ENCODE data around the gene PTTG1IP.

GRCh38 chr21:44844256-44844655 lies 29.2 kb downstream of the PTTG1IP start:
- TF ChIP-seq, protein P1, sequence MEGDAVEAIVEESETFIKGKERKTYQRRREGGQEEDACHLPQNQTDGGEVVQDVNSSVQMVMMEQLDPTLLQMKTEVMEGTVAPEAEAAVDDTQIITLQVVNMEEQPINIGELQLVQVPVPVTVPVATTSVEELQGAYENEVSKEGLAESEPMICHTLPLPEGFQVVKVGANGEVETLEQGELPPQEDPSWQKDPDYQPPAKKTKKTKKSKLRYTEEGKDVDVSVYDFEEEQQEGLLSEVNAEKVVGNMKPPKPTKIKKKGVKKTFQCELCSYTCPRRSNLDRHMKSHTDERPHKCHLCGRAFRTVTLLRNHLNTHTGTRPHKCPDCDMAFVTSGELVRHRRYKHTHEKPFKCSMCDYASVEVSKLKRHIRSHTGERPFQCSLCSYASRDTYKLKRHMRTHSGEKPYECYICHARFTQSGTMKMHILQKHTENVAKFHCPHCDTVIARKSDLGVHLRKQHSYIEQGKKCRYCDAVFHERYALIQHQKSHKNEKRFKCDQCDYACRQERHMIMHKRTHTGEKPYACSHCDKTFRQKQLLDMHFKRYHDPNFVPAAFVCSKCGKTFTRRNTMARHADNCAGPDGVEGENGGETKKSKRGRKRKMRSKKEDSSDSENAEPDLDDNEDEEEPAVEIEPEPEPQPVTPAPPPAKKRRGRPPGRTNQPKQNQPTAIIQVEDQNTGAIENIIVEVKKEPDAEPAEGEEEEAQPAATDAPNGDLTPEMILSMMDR (conservative IDR thresholded peaks at IDR 0.05), result no peak
- no peak for TF ChIP-seq ZFX (IDR thresholded peaks at IDR 0.05)

All from C4-2B (cell line).